Astrocyte (in vitro differentiated cells and primary cell): ENCODE results near the gene SNAP25.

Experiments
- EZH2 ChIP-seq: IDR thresholded peaks from 2 replicates; pipeline ENCODE4 v1.6.1; 2012; ENCODE audit warnings: mild to moderate bottlenecking, low read length, inconsistent platforms; ENCODE audit not compliant: insufficient read depth
- TF ChIP-seq, protein P1 (sequence below): IDR thresholded peaks from 2 replicates; pipeline ENCODE4 v1.5.1; 2011; ENCODE audit warnings: low read depth, mild to moderate bottlenecking, inconsistent platforms, low read length, moderate library complexity; ENCODE audit not compliant: insufficient read depth

DNA sequence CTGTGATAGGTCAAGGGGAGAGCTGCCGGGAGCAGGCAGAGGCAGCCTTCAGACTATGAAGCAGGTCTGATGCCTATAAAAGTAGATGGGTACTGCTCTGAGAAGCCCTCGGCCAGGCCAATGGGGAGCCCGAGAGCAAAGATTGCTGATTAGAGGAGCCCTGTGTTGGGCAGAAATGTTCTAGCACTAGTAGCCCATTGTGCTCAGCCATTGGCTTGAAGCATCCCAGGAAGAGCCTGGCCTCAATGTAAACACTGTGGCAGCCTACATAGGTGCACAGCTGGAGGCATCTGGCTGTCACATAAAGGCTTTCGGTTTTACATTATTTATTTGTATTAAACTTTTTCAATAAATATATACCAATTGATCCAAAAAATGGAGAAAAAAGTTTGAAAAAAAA, 67.7 kb downstream of the SNAP25 start:
- TF ChIP-seq, protein P1, sequence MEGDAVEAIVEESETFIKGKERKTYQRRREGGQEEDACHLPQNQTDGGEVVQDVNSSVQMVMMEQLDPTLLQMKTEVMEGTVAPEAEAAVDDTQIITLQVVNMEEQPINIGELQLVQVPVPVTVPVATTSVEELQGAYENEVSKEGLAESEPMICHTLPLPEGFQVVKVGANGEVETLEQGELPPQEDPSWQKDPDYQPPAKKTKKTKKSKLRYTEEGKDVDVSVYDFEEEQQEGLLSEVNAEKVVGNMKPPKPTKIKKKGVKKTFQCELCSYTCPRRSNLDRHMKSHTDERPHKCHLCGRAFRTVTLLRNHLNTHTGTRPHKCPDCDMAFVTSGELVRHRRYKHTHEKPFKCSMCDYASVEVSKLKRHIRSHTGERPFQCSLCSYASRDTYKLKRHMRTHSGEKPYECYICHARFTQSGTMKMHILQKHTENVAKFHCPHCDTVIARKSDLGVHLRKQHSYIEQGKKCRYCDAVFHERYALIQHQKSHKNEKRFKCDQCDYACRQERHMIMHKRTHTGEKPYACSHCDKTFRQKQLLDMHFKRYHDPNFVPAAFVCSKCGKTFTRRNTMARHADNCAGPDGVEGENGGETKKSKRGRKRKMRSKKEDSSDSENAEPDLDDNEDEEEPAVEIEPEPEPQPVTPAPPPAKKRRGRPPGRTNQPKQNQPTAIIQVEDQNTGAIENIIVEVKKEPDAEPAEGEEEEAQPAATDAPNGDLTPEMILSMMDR = no peak
- TF ChIP-seq EZH2 = no peak
